Endometrial microvascular endothelial cells (primary cell): ENCODE data around the gene MMP11. TPM values are rescaled to one million over a fixed set of nuclear protein-coding genes. Genes with fewer than 3 reads are reported as not detected.

Source experiments
- in situ Hi-C: cut with HindIII; loops from 2 replicates; pipeline ENCODE4 v1.10.0; 2017; ENCODE audit warnings: low sequenced_read_pairs, low pct_unique_long_range_greater_than_20kb; ENCODE audit errors: inconsistent ontology term
- total RNA-seq: library from RNA; depleted of rRNA; stranded (reverse); fragments of >200 nt; gene quantifications from one replicate; pipeline ENCODE4 v1.2.3, GENCODE V29; 2015; ENCODE audit errors: inconsistent ontology term

Gene MMP11
- total RNA-seq, 1 donor from 2014 or later = 2.4 TPM

- in situ Hi-C loops = no loop called here
Observed at GRCh38 chr22:23755711-23756110, 16.9 kb upstream of the MMP11 start.

GRCh38 chr22:23756891-23757290, 15.8 kb upstream of the MMP11 start:
- in situ Hi-C loops = no loop called here

- in situ Hi-C loops = no loop called here
Observed at GRCh38 chr22:23759566-23759965, 13.1 kb upstream of the MMP11 start.

- in situ Hi-C loops = no loop called here
Observed at GRCh38 chr22:23760056-23760455, 12.6 kb upstream of the MMP11 start.

GRCh38 chr22:23762842-23763578, 9.6 kb upstream of the MMP11 start, which contains the start of gene C22orf15:
C22orf15 (plus strand) TSS chr22:23762990; CDS start chr22:23763307, 317 bp downstream.
- in situ Hi-C loops = no loop called here

- in situ Hi-C loops = no loop called here
Observed at GRCh38 chr22:23763579-23763945, 9.1 kb upstream of the MMP11 start.

GRCh38 chr22:23763954-23764353, 8.7 kb upstream of the MMP11 start:
- in situ Hi-C loops = no loop called here

- in situ Hi-C loops = no loop called here
Observed at GRCh38 chr22:23764899-23765881, 7.5 kb upstream of the MMP11 start.

GRCh38 chr22:23767303-23767672, 5.4 kb upstream of the MMP11 start:
- in situ Hi-C loops = no loop called here

GRCh38 chr22:23767673-23768548, 4.7 kb upstream of the MMP11 start, which contains the start of gene CHCHD10:
CHCHD10 (minus strand) TSS chr22:23767972; CDS start chr22:23767874, 98 bp downstream.
- in situ Hi-C loops = no loop called here

- in situ Hi-C loops = no loop called here
Observed at GRCh38 chr22:23769321-23769965, 3.2 kb upstream of the MMP11 start.

GRCh38 chr22:23772315-23772648, 367 bp upstream of the MMP11 start:
- in situ Hi-C loops = no loop called here

GRCh38 chr22:23773483-23774113, 949 bp downstream of the MMP11 start:
- in situ Hi-C loops = no loop called here

GRCh38 chr22:23774114-23774921, 1.7 kb downstream of the MMP11 start:
- in situ Hi-C loops = no loop called here

- in situ Hi-C loops = no loop called here
Observed at GRCh38 chr22:23774922-23775436, 2.3 kb downstream of the MMP11 start.

- in situ Hi-C loops = no loop called here
Observed at GRCh38 chr22:23775779-23776375, 3.2 kb downstream of the MMP11 start.
